GM19238 (cell line): Measurements from ENCODE around the gene ECE2.
A peak's percentile ranks its signal among the peaks of the same experiment; 100 is the strongest.

Experiments used
- DNase-seq: peaks from one replicate; pipeline ENCODE4 v3.0.0; 2011; ENCODE audit warnings: low spot score; ENCODE audit not compliant: insufficient read length

Gene ECE2

DNA sequence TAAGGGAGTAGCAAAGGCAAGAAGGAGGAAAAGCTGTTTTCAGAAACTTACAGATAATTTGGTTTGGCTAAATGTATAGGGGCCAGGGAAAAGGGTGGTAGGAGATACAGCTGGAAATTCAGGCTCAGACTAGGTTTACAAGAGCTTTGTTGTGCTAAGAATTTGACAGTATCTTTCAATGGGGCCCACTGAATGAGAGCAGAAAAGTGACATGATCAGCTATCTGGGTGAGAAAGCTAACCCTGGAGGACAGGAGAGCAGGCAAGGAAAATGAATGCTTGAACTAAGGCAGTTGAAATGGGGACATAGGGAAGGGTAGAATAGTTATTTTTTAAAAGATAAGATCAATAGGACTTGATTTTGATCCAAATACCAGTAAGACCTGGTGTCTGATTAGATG is 35.8 kb downstream of the ECE2 start:
- DNase-seq: no peak

DNA sequence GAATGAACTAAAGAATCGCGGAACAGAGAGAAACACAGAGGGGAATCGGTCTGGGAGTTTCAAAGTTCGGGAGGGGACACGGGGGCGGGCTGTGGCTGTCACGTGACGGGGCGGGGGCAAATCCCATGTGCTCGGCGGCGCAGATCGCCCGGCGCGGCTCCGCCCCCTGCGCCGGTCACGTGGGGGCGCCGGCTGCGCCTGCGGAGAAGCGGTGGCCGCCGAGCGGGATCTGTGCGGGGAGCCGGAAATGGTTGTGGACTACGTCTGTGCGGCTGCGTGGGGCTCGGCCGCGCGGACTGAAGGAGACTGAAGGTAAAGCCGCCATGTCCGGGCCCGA is 38.5 kb downstream of the ECE2 start, which contains the start of gene EIF4G1:
TSS of gene EIF4G1 (plus strand) at position 244 of the 337 bp plus-strand sequence. CDS start 1,191 bp downstream, outside the sequence.
- peak; percentile 96 for DNase-seq

DNA sequence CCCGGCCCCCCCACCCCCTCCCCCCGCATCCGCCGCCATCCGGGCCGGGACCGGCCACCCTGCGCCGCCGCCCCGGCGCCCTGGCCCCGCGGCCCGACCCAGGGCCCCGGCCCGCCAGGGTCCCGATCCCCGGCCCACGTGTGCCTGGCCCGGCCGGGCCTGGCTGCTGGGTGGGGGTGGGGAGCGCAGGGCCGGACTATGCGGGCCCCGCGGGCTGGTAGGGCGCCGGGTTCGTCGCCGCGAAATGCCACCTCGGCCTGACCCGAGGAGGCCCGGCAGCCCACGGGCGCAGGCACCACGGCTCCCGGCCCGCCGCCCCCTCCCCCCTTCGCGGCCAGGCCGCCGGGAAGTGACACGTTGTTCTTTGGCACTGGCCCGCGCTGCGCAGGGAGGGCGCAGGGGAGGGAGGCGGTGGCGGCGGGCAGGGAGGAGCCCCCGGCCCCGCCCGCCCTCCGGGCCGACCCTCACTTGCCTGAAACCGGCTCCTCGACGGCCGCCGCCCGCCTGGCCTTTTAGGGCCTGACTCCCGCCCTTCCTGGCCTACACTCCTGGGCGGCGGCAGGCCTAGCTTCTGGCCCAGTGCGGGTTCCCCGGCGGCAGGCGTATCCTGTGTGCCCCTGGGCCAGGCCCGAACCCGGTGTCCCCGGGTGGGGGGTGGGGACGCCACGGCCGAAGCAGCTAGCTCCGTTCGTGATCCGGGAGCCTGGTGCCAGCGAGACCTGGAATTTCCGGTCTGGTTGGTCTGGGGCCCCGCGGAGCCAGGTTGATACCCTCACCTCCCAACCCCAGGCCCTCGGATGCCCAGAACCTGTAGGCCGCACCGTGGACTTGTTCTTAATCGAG is 39.1 kb downstream of the ECE2 start:
- DNase-seq: peak; percentile 58

DNA sequence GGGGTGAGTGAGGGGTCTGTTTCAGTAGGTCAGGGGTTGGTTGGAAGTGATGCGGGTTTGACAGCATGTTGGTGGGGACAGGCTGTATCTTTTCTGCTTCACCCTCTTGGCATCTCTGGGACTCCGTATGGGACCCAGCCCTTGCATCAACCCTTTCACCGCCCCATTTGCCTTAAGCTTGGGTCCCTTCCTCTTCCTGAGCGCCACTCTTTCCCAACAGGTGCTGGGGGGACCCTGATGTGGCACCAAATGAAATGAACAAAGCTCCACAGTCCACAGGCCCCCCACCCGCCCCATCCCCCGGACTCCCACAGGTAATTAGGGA is 39.7 kb downstream of the ECE2 start:
- no peak for DNase-seq

- DNase-seq: no peak
Measured at GRCh38 chr3:184315871-184316661, 40.2 kb downstream of the ECE2 start.

DNA sequence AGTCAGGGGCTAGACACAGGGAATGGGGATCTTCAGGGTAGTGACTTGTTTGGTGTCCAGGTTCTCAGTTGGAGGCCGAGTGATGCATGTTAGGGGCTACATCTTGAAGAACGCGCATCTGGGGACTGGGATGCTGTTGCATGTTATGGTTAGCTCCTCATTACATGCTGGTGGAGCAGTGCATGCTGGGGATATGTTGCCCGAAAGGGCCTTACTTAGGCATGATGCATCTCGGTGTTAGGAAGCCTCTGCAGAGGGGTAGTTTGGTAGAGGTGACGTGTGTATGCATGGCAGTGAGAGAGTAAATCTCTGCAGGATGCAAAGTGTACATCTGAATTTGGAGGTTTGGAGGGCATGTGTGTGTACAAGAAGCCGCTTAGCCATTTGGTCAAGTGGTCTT is 41.0 kb downstream of the ECE2 start:
- no peak for DNase-seq

DNA sequence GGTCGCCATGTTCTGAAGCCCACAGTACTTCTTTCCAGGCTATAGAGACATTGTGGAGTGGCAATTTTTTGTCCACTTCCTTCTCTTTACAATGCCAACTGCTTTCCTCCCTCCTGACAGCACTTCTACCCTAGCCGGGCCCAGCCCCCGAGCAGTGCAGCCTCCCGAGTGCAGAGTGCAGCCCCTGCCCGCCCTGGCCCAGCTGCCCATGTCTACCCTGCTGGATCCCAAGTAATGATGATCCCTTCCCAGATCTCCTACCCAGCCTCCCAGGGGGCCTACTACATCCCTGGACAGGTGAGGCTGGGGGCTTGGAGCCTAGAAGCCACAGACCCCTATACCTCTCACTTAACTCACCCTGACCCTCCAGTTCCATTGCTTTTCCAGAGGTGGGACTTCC is 41.4 kb downstream of the ECE2 start:
- DNase-seq: no peak

GRCh38 chr3:184320104-184320445 is 44.3 kb downstream of the ECE2 start:
- no peak for DNase-seq

GRCh38 chr3:184321666-184322065 is 45.8 kb downstream of the ECE2 start:
- no peak for DNase-seq

GRCh38 chr3:184322731-184323487 is 47.1 kb downstream of the ECE2 start:
- DNase-seq: no peak

DNA sequence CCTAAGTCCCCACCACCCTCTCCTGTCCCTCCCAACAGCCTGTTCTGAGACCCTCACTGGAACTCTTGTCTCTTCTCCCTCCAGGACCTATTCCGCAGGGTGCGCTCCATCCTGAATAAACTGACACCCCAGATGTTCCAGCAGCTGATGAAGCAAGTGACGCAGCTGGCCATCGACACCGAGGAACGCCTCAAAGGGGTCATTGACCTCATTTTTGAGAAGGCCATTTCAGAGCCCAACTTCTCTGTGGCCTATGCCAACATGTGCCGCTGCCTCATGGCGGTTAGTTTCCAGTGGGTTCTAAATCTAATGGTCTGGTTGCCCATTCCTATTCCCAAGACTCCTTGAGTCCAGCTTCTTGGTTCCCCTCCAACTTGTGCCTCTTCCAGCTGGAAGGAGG is 47.9 kb downstream of the ECE2 start:
- no peak for DNase-seq

DNA sequence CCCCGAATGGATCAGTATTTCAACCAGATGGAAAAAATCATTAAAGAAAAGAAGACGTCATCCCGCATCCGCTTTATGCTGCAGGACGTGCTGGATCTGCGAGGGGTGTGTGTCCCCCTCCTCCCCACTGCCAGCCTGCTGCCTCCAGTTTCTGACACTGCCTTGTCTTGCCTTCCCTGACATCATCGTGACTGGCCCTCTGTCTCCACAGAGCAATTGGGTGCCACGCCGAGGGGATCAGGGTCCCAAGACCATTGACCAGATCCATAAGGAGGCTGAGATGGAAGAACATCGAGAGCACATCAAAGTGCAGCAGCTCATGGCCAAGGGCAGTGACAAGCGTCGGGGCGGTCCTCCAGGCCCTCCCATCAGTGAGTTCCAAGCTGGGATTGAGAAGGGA is 49.4 kb downstream of the ECE2 start:
- no peak for DNase-seq

DNA sequence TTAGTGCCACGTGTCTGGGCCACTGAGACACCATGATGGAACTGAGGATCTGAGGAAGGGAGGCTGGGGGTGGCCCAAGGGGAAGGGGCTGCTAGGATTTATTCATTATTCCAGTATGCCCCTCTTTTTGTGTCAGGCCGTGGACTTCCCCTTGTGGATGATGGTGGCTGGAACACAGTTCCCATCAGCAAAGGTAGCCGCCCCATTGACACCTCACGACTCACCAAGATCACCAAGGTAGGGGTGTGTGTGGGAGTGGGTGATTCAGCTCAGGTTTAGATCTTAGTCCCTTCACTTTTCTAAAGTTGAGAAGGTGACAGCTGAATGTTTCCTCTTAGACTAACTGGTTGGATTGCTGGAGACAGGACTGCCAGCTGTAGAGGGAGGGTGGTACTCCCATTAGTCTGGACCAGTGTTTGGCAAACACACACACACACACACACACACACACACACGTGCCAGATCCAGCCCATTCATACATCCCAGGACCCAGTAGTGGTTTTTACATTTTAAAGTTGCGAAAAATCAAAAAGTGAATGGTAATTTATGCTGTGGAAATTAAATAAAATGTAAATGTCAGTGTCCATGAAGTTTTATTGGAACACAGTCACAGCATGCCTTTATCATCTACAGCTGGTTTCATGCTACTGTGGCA is 50.0 kb downstream of the ECE2 start:
- DNase-seq: no peak

- no peak for DNase-seq
Measured at GRCh38 chr3:184327171-184327570, 51.3 kb downstream of the ECE2 start.

GRCh38 chr3:184328516-184328915 is 52.7 kb downstream of the ECE2 start:
- no peak for DNase-seq

- no peak for DNase-seq
Measured at GRCh38 chr3:184332370-184333090, 56.7 kb downstream of the ECE2 start.

- DNase-seq: no peak
Measured at GRCh38 chr3:184333190-184333589, 57.4 kb downstream of the ECE2 start.

DNA sequence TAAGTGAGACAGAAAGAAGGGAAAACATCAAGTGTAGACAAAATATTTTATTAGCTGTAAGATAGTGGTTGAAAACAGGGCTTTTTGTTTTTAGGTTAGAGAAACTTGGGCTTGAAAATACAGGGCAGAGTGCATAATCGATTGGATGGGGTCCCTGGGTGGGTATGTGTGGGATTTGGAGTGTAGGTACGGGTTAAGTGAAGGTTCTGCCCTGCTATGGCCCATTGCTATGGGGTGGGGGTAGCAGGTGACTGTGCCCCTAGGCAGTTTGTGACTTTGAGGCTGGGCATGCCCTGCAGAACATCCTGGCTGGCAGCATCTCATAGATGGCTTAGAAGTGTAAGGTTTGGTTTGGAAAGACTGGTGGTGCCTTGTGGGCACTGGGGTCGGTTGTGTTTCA is 57.9 kb downstream of the ECE2 start:
- no peak for DNase-seq

DNA sequence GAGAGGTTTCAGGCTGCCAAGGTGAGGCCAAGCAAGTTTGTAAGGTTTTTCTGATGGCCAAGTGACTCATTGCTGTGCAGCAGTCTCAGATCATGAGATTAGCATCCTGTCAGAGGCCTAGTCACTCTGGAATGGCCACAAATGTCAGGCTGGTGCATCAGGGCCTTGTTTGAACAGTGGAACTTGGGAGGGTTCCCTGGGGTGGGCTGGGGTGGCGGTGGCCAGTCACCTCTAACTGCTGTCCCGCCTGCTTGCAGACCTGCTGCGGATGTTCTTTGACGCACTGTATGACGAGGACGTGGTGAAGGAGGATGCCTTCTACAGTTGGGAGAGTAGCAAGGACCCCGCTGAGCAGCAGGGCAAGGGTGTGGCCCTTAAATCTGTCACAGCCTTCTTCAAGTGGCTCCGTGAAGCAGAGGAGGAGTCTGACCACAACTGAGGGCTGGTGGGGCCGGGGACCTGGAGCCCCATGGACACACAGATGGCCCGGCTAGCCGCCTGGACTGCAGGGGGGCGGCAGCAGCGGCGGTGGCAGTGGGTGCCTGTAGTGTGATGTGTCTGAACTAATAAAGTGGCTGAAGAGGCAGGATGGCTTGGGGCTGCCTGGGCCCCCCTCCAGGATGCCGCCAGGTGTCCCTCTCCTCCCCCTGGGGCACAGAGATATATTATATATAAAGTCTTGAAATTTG is 58.8 kb downstream of the ECE2 start:
- no peak for DNase-seq

GRCh38 chr3:184335291-184335660 is 59.5 kb downstream of the ECE2 start:
- no peak for DNase-seq
